ENCODE results near the gene SSBP2.
"Not testable (repeated sequence)": the region's sequence is repeated elsewhere in the genome, so short reads cannot be mapped to it uniquely, and the experiment has no call there.

The SSBP2 gene

GRCh38 chr5:81601919-81602318 lies 149.0 kb downstream of the SSBP2 start:
- DNase-seq (ENCODE audit: low read depth, low spot score), result no peak

- DNase-seq (ENCODE audit: low read depth, low spot score), result not testable (repeated sequence)
These were observed 158.8 kb downstream of the SSBP2 start for GRCh38 chr5:81592085-81592484.

- DNase-seq (ENCODE audit: low read depth, low spot score), result no peak
These were observed 160.2 kb downstream of the SSBP2 start for GRCh38 chr5:81590498-81591384.

- DNase-seq (ENCODE audit: low read depth, low spot score), result no peak
These were observed 171.5 kb downstream of the SSBP2 start for GRCh38 chr5:81579262-81579924.

GRCh38 chr5:81577091-81577490 lies 173.8 kb downstream of the SSBP2 start:
- DNase-seq (ENCODE audit: low read depth, low spot score), result no peak

GRCh38 chr5:81575924-81576323 lies 175.0 kb downstream of the SSBP2 start:
- no peak for DNase-seq (ENCODE audit: low read depth, low spot score)

GRCh38 chr5:81572201-81572600 lies 178.7 kb downstream of the SSBP2 start:
- no peak for DNase-seq (ENCODE audit: low read depth, low spot score)

- no peak for DNase-seq (ENCODE audit: low read depth, low spot score)
These were observed 192.7 kb downstream of the SSBP2 start for GRCh38 chr5:81558188-81558587.

GRCh38 chr5:81556809-81557208 lies 194.1 kb downstream of the SSBP2 start:
- no peak for DNase-seq (ENCODE audit: low read depth, low spot score)

- no peak for DNase-seq (ENCODE audit: low read depth, low spot score)
These were observed 195.0 kb downstream of the SSBP2 start for GRCh38 chr5:81555865-81556264.

GRCh38 chr5:81554647-81555046 lies 196.2 kb downstream of the SSBP2 start:
- no peak for DNase-seq (ENCODE audit: low read depth, low spot score)

GRCh38 chr5:81553567-81554212 lies 197.2 kb downstream of the SSBP2 start:
- DNase-seq (ENCODE audit: low read depth, low spot score), result no peak

- DNase-seq (ENCODE audit: low read depth, low spot score), result no peak
These were observed 197.9 kb downstream of the SSBP2 start for GRCh38 chr5:81552852-81553566.

GRCh38 chr5:81549123-81549522 lies 201.8 kb downstream of the SSBP2 start:
- DNase-seq (ENCODE audit: low read depth, low spot score), result no peak

- no peak for DNase-seq (ENCODE audit: low read depth, low spot score)
These were observed 203.9 kb downstream of the SSBP2 start for GRCh38 chr5:81547001-81547400.

- no peak for DNase-seq (ENCODE audit: low read depth, low spot score)
These were observed 205.0 kb downstream of the SSBP2 start for GRCh38 chr5:81545911-81546310.

GRCh38 chr5:81544351-81545018 lies 206.4 kb downstream of the SSBP2 start:
- no peak for DNase-seq (ENCODE audit: low read depth, low spot score)

- DNase-seq (ENCODE audit: low read depth, low spot score), result no peak
These were observed 208.7 kb downstream of the SSBP2 start for GRCh38 chr5:81542242-81542641.

- DNase-seq (ENCODE audit: low read depth, low spot score), result no peak
These were observed 212.9 kb downstream of the SSBP2 start for GRCh38 chr5:81537905-81538547.

GRCh38 chr5:81534441-81534840 lies 216.5 kb downstream of the SSBP2 start:
- no peak for DNase-seq (ENCODE audit: low read depth, low spot score)
